ENCODE results near the gene ST6GAL1.
"Not testable (repeated sequence)": the region's sequence is repeated elsewhere in the genome, so short reads cannot be mapped to it uniquely, and the experiment has no call there.

ST6GAL1 gene

DNA sequence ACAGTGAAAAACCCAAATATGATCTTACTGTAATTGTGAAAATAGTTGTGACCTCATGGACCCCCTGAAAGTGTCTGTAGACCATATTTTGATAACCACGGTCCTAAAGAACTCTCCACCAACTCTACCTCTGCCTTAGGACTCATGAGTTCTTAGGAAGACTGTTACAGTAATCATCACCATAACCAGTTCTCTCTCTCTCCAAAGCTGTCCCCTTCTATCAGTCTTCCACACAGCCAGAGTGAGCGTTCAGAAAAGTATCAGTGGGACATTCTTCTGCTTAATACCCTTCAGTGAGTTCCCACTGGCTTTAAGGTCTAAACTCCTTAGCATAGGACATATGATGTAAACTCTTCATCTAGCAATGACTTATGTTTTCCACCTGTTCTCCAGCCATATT, 27.6 kb upstream of the ST6GAL1 start:
- no peak overlapping the region for H2AFZ ChIP-seq (ENCODE audit: low read depth, low read length)
- H2AK5ac ChIP-seq (ENCODE audit: low read length, severe bottlenecking): peak overlapping the region; percentile 81
- no peaks in the 10 kb centered on the region for H3K4me1 ChIP-seq (ENCODE audit: control insufficient read depth, insufficient read depth, low read depth, low read length)
- H3K4me2 ChIP-seq (ENCODE audit: low read length, poor library complexity, severe bottlenecking): no peak overlapping the region
- DNase-seq: no peak
- H2BK15ac ChIP-seq (ENCODE audit: low read depth, poor library complexity, severe bottlenecking): no peak overlapping the region
- H3K36me3 ChIP-seq (ENCODE audit: control insufficient read depth in 1 of 2, insufficient read depth in 2 of 2, low read depth in 1 of 2, low read length in 2 of 2): no peaks in the 10 kb centered on the region
- no peak overlapping the region for H3K4me3 ChIP-seq (ENCODE audit: insufficient read depth in 1 of 2, low read depth in 1 of 2, low read length in 2 of 2)
- no peak overlapping the region for H3K4ac ChIP-seq (ENCODE audit: low read depth in 1 of 2, low read length in 2 of 2)
- WGBS: 80% methylated on average over 2 of the region's 2 CpGs
- H3K14ac ChIP-seq (ENCODE audit: low read length in 2 of 2): no peak overlapping the region
- H2BK5ac ChIP-seq (ENCODE audit: low read depth, low read length, poor library complexity, severe bottlenecking): no peak overlapping the region
- H4K8ac ChIP-seq (ENCODE audit: low read length): no peak overlapping the region
- H3K27ac ChIP-seq (ENCODE audit: low read length, poor library complexity, severe bottlenecking): peak overlapping the region; percentile 74
- no peaks in the 10 kb centered on the region for H3K9me3 ChIP-seq (ENCODE audit: control insufficient read depth, low read length)
- H2BK12ac ChIP-seq (ENCODE audit: low read length in 2 of 2): no peak overlapping the region
- no peak overlapping the region for H2BK120ac ChIP-seq (ENCODE audit: low read depth, low read length)
- H3K27me3 ChIP-seq (ENCODE audit: control insufficient read depth in 1 of 2, insufficient read depth in 1 of 2, low read length in 2 of 2): no peaks in the 10 kb centered on the region
- H3K23ac ChIP-seq (ENCODE audit: low read length in 2 of 2): no peak overlapping the region
- no peak overlapping the region for H4K91ac ChIP-seq (ENCODE audit: low read length)
- no peak overlapping the region for H3K18ac ChIP-seq (ENCODE audit: low read depth in 1 of 2, low read length in 2 of 2)
- no peak overlapping the region for H3K9ac ChIP-seq (ENCODE audit: low read length)
- H3K79me1 ChIP-seq (replicated peaks; ENCODE audit: low read length, poor library complexity, severe bottlenecking): no peaks in the 10 kb centered on the region

- H3K4me1 ChIP-seq (ENCODE audit: control insufficient read depth, insufficient read depth, low read depth, low read length); H3K4ac ChIP-seq (ENCODE audit: low read depth in 1 of 2, low read length in 2 of 2); H3K18ac ChIP-seq (ENCODE audit: low read depth in 1 of 2, low read length in 2 of 2); H2BK5ac ChIP-seq (ENCODE audit: low read depth, low read length, poor library complexity, severe bottlenecking); H2BK12ac ChIP-seq (ENCODE audit: low read length in 2 of 2); H3K9me3 ChIP-seq (ENCODE audit: control insufficient read depth, low read length); H3K36me3 ChIP-seq (ENCODE audit: control insufficient read depth in 1 of 2, insufficient read depth in 2 of 2, low read depth in 1 of 2, low read length in 2 of 2); H3K27me3 ChIP-seq (ENCODE audit: control insufficient read depth in 1 of 2, insufficient read depth in 1 of 2, low read length in 2 of 2); H2BK120ac ChIP-seq (ENCODE audit: low read depth, low read length); H3K9ac ChIP-seq (ENCODE audit: low read length); H3K23ac ChIP-seq (ENCODE audit: low read length in 2 of 2); H3K27ac ChIP-seq (ENCODE audit: low read length, poor library complexity, severe bottlenecking); H2AFZ ChIP-seq (ENCODE audit: low read depth, low read length); H3K4me2 ChIP-seq (ENCODE audit: low read length, poor library complexity, severe bottlenecking); H3K4me3 ChIP-seq (ENCODE audit: insufficient read depth in 1 of 2, low read depth in 1 of 2, low read length in 2 of 2); H2AK5ac ChIP-seq (ENCODE audit: low read length, severe bottlenecking); H4K8ac ChIP-seq (ENCODE audit: low read length); H3K79me1 ChIP-seq (replicated peaks; ENCODE audit: low read length, poor library complexity, severe bottlenecking); H2BK15ac ChIP-seq (ENCODE audit: low read depth, poor library complexity, severe bottlenecking); DNase-seq; H3K14ac ChIP-seq (ENCODE audit: low read length in 2 of 2); H4K91ac ChIP-seq (ENCODE audit: low read length): not testable (repeated sequence)
- 94% methylated on average over 2 of the region's 2 CpGs for WGBS
Measured at GRCh38 chr3:186903676-186904075, 26.6 kb upstream of the ST6GAL1 start.

- not testable (repeated sequence) for H3K36me3 ChIP-seq (ENCODE audit: control insufficient read depth in 1 of 2, insufficient read depth in 2 of 2, low read depth in 1 of 2, low read length in 2 of 2); H3K27me3 ChIP-seq (ENCODE audit: control insufficient read depth in 1 of 2, insufficient read depth in 1 of 2, low read length in 2 of 2); H3K27ac ChIP-seq (ENCODE audit: low read length, poor library complexity, severe bottlenecking); H2AK5ac ChIP-seq (ENCODE audit: low read length, severe bottlenecking); H3K14ac ChIP-seq (ENCODE audit: low read length in 2 of 2); H3K9ac ChIP-seq (ENCODE audit: low read length); H3K4me2 ChIP-seq (ENCODE audit: low read length, poor library complexity, severe bottlenecking); H4K91ac ChIP-seq (ENCODE audit: low read length); H3K9me3 ChIP-seq (ENCODE audit: control insufficient read depth, low read length); H3K4me1 ChIP-seq (ENCODE audit: control insufficient read depth, insufficient read depth, low read depth, low read length); H3K4me3 ChIP-seq (ENCODE audit: insufficient read depth in 1 of 2, low read depth in 1 of 2, low read length in 2 of 2); H2BK12ac ChIP-seq (ENCODE audit: low read length in 2 of 2); H3K4ac ChIP-seq (ENCODE audit: low read depth in 1 of 2, low read length in 2 of 2); H2BK5ac ChIP-seq (ENCODE audit: low read depth, low read length, poor library complexity, severe bottlenecking); H2AFZ ChIP-seq (ENCODE audit: low read depth, low read length); H3K18ac ChIP-seq (ENCODE audit: low read depth in 1 of 2, low read length in 2 of 2); DNase-seq; H3K79me1 ChIP-seq (replicated peaks; ENCODE audit: low read length, poor library complexity, severe bottlenecking); H4K8ac ChIP-seq (ENCODE audit: low read length); H3K23ac ChIP-seq (ENCODE audit: low read length in 2 of 2); H2BK120ac ChIP-seq (ENCODE audit: low read depth, low read length); H2BK15ac ChIP-seq (ENCODE audit: low read depth, poor library complexity, severe bottlenecking)
- WGBS: 90% methylated on average over 3 of the region's 3 CpGs
Measured at GRCh38 chr3:186907075-186907474, 23.3 kb upstream of the ST6GAL1 start.

DNA sequence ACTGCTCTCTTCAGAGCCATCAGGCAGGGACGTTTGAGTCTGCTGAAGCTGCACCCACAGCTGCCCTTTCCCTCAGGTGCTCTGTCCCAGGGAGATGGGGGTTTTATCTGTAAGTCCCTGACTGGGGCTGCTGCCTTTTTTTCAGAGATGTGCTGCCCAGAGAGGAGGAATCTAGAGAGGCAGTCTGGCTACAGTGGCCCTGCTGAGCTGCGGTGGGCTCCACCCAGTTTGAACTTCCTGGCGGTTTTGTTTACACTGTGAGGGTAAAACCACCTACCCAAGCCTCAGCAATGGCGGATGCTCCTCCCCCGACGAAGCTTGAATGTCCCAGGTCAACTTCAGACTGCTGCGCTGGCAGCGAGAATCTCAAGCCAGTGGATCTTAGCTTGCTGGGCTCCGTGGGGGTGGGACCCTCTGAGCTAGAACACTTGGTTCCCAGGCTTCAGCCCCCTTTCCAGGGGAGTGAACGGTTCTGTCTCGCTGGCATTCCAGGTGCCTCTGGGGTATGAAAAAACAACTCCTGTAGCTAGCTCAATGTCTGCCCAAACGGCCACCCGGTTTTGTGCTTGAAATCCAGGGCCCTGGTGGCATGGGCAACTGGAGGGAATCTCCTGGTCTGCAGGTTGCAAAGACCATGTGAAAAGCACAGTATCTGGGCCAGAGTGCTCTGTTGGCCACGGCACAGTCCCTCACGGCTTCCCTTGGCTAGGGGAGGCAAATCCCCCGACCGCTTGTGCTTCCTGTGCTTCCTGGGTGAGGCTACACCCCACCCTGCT, 21.1 kb upstream of the ST6GAL1 start:
- no peak for DNase-seq
- no peaks in the 10 kb centered on the region for H3K79me1 ChIP-seq (replicated peaks; ENCODE audit: low read length, poor library complexity, severe bottlenecking)
- no peak overlapping the region for H3K9ac ChIP-seq (ENCODE audit: low read length)
- H4K91ac ChIP-seq (ENCODE audit: low read length): no peak overlapping the region
- no peak overlapping the region for H4K8ac ChIP-seq (ENCODE audit: low read length)
- no peak overlapping the region for H3K4me3 ChIP-seq (ENCODE audit: insufficient read depth in 1 of 2, low read depth in 1 of 2, low read length in 2 of 2)
- H3K9me3 ChIP-seq (ENCODE audit: control insufficient read depth, low read length): no peaks in the 10 kb centered on the region
- no peaks in the 10 kb centered on the region for H3K27me3 ChIP-seq (ENCODE audit: control insufficient read depth in 1 of 2, insufficient read depth in 1 of 2, low read length in 2 of 2)
- H2BK12ac ChIP-seq (ENCODE audit: low read length in 2 of 2): no peak overlapping the region
- no peak overlapping the region for H3K23ac ChIP-seq (ENCODE audit: low read length in 2 of 2)
- no peaks in the 10 kb centered on the region for H3K36me3 ChIP-seq (ENCODE audit: control insufficient read depth in 1 of 2, insufficient read depth in 2 of 2, low read depth in 1 of 2, low read length in 2 of 2)
- no peak overlapping the region for H3K18ac ChIP-seq (ENCODE audit: low read depth in 1 of 2, low read length in 2 of 2)
- no peak overlapping the region for H3K27ac ChIP-seq (ENCODE audit: low read length, poor library complexity, severe bottlenecking)
- no peak overlapping the region for H3K4ac ChIP-seq (ENCODE audit: low read depth in 1 of 2, low read length in 2 of 2)
- 57% methylated on average over 17 of the region's 17 CpGs for WGBS
- H2AFZ ChIP-seq (ENCODE audit: low read depth, low read length): no peak overlapping the region
- H2AK5ac ChIP-seq (ENCODE audit: low read length, severe bottlenecking): no peak overlapping the region
- no peak overlapping the region for H2BK15ac ChIP-seq (ENCODE audit: low read depth, poor library complexity, severe bottlenecking)
- peaks cover 8% of the 10 kb centered on the region for H3K4me1 ChIP-seq (ENCODE audit: control insufficient read depth, insufficient read depth, low read depth, low read length)
- H3K14ac ChIP-seq (ENCODE audit: low read length in 2 of 2): no peak overlapping the region
- H3K4me2 ChIP-seq (ENCODE audit: low read length, poor library complexity, severe bottlenecking): no peak overlapping the region
- H2BK5ac ChIP-seq (ENCODE audit: low read depth, low read length, poor library complexity, severe bottlenecking): no peak overlapping the region
- no peak overlapping the region for H2BK120ac ChIP-seq (ENCODE audit: low read depth, low read length)
